ENCODE results near the gene SELENOI. TPM values are rescaled to one million over a fixed set of nuclear protein-coding genes. Genes with fewer than 3 reads are reported as not detected.

SELENOI gene
- total RNA-seq, 2 experiments from 2014 or later = 20.0 to 22.9 TPM

- intact Hi-C loops (cut with micrococcal nuclease) = no loop called here
- CTCF ChIA-PET = no interaction called here
Observed at GRCh38 chr2:26429779-26430578, 84.0 kb downstream of the SELENOI start.

DNA sequence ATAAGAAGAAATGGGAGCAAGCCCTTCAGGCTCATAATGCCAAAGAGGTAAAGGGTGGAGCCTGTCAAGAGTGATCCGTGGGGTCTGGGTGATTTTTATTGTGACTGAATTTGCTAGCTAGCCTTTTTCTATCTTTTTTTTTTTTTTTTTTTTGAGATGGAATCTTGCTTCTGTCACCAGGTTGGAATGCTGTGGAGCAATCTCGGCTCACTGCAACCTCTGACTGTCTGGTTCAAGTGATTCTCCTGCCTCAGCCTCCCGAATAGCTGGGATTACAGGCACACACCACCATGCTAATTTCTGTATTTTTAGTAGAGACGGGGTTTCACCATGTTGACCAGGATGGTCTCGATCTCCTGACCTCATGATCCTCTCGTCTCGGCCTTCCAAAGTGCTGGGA is 84.9 kb downstream of the SELENOI start:
- Mint-ChIP-seq H3K4me1 (ENCODE audit: low read depth) (no peaks in the 10 kb centered on the region), H3K9me3 (no peaks in the 10 kb centered on the region), H3K27ac (no peak overlapping the region), H3K36me3 (ENCODE audit: low read depth) (no peaks in the 10 kb centered on the region), H3K27me3 (ENCODE audit: low read depth) (peaks cover 3% of the 10 kb centered on the region), H3K4me3 (no peak overlapping the region)
- CTCF ChIA-PET = no interaction called here
- DNase-seq = no peak
- intact Hi-C loops (cut with micrococcal nuclease) = no loop called here

More at GRCh38 chr2:26429779-26430578, 84.0 kb downstream of the SELENOI start:
- no peak overlapping the region for H3K27ac Mint-ChIP-seq
- no peaks in the 10 kb centered on the region for H3K36me3 Mint-ChIP-seq (ENCODE audit: low read depth)
- no peaks in the 10 kb centered on the region for H3K4me1 Mint-ChIP-seq (ENCODE audit: low read depth)
- H3K9me3 Mint-ChIP-seq = no peaks in the 10 kb centered on the region
- no peak for DNase-seq
- H3K4me3 Mint-ChIP-seq = no peak overlapping the region
- H3K27me3 Mint-ChIP-seq (ENCODE audit: low read depth) = peaks cover 3% of the 10 kb centered on the region

DNA sequence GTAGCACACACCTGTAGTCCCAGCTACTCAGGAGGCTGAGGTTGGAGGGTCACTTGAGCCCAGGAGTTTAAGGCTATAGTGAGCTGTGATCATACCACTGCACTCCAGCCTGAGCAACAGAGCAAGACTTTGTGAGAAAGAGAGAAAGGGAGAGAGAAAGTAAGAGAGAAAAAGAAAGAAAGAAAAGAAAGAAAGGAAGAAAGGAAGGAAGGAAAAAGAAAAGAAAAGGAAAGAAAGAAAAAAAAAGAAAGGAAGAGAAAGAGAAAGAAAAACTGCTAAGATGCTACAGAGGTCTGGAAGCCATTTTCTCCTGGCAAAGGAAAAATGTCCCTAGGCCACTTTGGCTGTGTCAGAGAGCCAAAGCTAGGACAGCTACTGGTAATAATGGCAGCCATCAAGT is 86.4 kb downstream of the SELENOI start:
- CTCF ChIA-PET = interaction anchor here (1.2 kb wide), 1 partner anchor 11 kb away, joined by 3 read pairs; no protein-coding TSS in a partner anchor
- H3K27ac Mint-ChIP-seq = no peak overlapping the region
- no peaks in the 10 kb centered on the region for H3K9me3 Mint-ChIP-seq
- peaks cover 3% of the 10 kb centered on the region for H3K27me3 Mint-ChIP-seq (ENCODE audit: low read depth)
- no peaks in the 10 kb centered on the region for H3K36me3 Mint-ChIP-seq (ENCODE audit: low read depth)
- H3K4me1 Mint-ChIP-seq (ENCODE audit: low read depth) = no peaks in the 10 kb centered on the region
- no peak for DNase-seq
- no peak overlapping the region for H3K4me3 Mint-ChIP-seq
- intact Hi-C loops (cut with micrococcal nuclease) = no loop called here

- DNase-seq = no peak
- Mint-ChIP-seq H3K27ac (no peak overlapping the region), H3K9me3 (no peaks in the 10 kb centered on the region), H3K4me1 (ENCODE audit: low read depth) (no peaks in the 10 kb centered on the region), H3K4me3 (no peak overlapping the region), H3K27me3 (ENCODE audit: low read depth) (no peaks in the 10 kb centered on the region), H3K36me3 (ENCODE audit: low read depth) (no peaks in the 10 kb centered on the region)
- CTCF ChIA-PET = no interaction called here
- intact Hi-C loops (cut with micrococcal nuclease) = no loop called here
Observed at GRCh38 chr2:26432859-26433258, 86.9 kb downstream of the SELENOI start.

- intact Hi-C loops (cut with micrococcal nuclease) = no loop called here
- Mint-ChIP-seq H3K27ac (no peak overlapping the region), H3K27me3 (ENCODE audit: low read depth) (no peaks in the 10 kb centered on the region), H3K9me3 (no peaks in the 10 kb centered on the region), H3K4me3 (no peak overlapping the region), H3K4me1 (ENCODE audit: low read depth) (no peaks in the 10 kb centered on the region), H3K36me3 (ENCODE audit: low read depth) (no peaks in the 10 kb centered on the region)
- DNase-seq = no peak
- CTCF ChIA-PET = no interaction called here
Observed at GRCh38 chr2:26435106-26435505, 89.2 kb downstream of the SELENOI start.

DNA sequence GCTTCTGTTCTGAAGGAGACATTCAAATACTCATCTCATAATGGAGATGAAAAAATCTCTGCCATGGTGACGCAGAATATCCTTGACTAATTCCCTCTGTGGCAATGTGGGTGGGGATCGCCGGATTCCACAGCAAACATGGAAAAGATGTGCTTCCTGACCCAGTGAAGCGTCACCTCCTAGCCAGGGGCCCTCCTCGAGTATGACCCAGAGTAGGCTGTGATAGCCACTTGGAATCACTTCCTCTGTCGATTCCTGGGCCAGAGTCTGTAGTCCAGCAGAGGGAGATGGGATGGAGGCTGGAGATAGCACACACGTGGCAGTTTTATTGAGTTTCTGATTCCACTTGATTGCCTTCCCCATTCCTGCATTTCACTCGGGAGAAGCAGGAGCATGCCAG is 92.6 kb downstream of the SELENOI start:
- Mint-ChIP-seq H3K4me3 (no peak overlapping the region), H3K9me3 (no peaks in the 10 kb centered on the region), H3K27ac (no peak overlapping the region), H3K36me3 (ENCODE audit: low read depth) (no peaks in the 10 kb centered on the region), H3K4me1 (ENCODE audit: low read depth) (no peaks in the 10 kb centered on the region), H3K27me3 (ENCODE audit: low read depth) (no peaks in the 10 kb centered on the region)
- intact Hi-C loops (cut with micrococcal nuclease) = no loop called here
- no peak for DNase-seq
- CTCF ChIA-PET = no interaction called here

DNA sequence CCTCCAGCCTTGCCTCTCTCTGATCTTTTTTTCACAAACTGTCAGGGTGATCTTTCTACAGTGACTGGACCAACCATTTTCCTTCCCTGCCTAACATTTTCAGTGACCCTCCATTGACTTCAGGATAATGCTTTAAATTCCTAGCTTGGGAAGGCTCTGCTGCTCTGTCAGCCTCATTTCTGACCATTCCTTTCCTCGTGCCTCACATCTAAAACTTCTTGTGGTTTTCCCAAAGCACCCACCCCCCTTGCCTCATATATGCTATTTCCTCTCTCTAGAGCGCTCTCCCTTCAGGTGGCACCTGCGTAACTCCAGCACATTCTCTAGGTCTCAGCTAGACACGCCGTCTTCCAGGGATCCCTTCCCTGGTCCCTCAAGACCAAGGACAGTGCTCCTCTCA is 93.0 kb downstream of the SELENOI start:
- DNase-seq = no peak
- Mint-ChIP-seq H3K4me1 (ENCODE audit: low read depth) (no peaks in the 10 kb centered on the region), H3K36me3 (ENCODE audit: low read depth) (no peaks in the 10 kb centered on the region), H3K4me3 (no peak overlapping the region), H3K27me3 (ENCODE audit: low read depth) (no peaks in the 10 kb centered on the region), H3K9me3 (no peaks in the 10 kb centered on the region), H3K27ac (no peak overlapping the region)
- CTCF ChIA-PET = no interaction called here
- intact Hi-C loops (cut with micrococcal nuclease) = no loop called here

DNA sequence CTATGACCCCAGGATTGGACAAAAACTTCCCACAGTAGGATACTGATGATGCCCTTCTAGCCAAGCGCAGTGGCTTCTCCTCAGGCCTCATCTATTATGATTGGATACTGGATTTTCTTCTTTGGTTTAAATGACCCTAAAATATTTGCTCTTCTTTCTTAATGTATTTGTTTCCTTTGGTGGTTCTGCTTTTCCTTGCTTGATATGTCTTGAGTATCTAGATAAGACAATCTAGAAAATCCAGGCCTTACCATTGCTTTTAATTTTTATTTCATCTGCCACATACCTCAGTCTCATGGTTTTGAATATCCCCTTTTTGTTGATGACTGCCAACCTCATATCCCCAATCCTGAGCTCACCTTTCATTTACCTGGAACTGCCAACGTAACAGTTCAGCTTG is 96.4 kb downstream of the SELENOI start:
- no peaks in the 10 kb centered on the region for H3K27me3 Mint-ChIP-seq (ENCODE audit: low read depth)
- no peak for DNase-seq
- no peaks in the 10 kb centered on the region for H3K9me3 Mint-ChIP-seq
- no peaks in the 10 kb centered on the region for H3K36me3 Mint-ChIP-seq (ENCODE audit: low read depth)
- no peak overlapping the region for H3K27ac Mint-ChIP-seq
- CTCF ChIA-PET = interaction anchor here (1.0 kb wide), 1 partner anchor 10 kb away, joined by 3 read pairs; no protein-coding TSS in a partner anchor
- intact Hi-C loops (cut with micrococcal nuclease) = no loop called here
- H3K4me3 Mint-ChIP-seq = no peak overlapping the region
- H3K4me1 Mint-ChIP-seq (ENCODE audit: low read depth) = no peaks in the 10 kb centered on the region

DNA sequence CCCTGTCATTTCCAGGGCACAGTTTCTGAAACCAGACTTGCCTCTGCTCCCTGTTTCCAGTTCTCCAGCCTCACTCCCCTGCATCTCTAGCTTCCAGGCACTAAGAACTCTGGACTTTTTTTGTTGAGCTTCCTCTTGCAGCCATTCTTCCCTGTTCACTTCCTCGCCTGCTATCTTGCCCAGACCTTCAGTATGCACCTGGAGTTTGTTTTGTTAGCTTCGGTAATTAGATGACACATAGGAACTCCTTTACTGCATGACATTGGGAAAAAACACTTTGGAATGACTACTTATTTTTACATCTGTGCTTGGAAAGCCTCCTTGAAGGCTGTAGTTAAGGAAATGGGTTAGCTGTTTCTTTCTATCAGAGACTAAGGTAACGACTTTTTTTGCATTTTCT is 96.8 kb downstream of the SELENOI start:
- CTCF ChIA-PET = interaction anchor here (1.0 kb wide), 2 partner anchors 11 to 26 kb away, joined by 3 read pairs; no protein-coding TSS in a partner anchor
- H3K4me3 Mint-ChIP-seq = no peak overlapping the region

GRCh38 chr2:26444236-26444635 is 98.3 kb downstream of the SELENOI start:
- Mint-ChIP-seq H3K4me1 (ENCODE audit: low read depth) (no peaks in the 10 kb centered on the region), H3K27ac (no peak overlapping the region), H3K4me3 (no peak overlapping the region), H3K36me3 (ENCODE audit: low read depth) (no peaks in the 10 kb centered on the region), H3K9me3 (no peaks in the 10 kb centered on the region), H3K27me3 (ENCODE audit: low read depth) (no peaks in the 10 kb centered on the region)
- DNase-seq = no peak
- CTCF ChIA-PET = interaction anchor here (1.0 kb wide), 1 partner anchor 25 kb away, joined by 4 read pairs; no protein-coding TSS in a partner anchor
- intact Hi-C loops (cut with micrococcal nuclease) = no loop called here

More for the DNA sequence above, 96.8 kb downstream of the SELENOI start:
- Mint-ChIP-seq H3K27ac (no peak overlapping the region), H3K4me1 (ENCODE audit: low read depth) (no peaks in the 10 kb centered on the region), H3K36me3 (ENCODE audit: low read depth) (no peaks in the 10 kb centered on the region), H3K9me3 (no peaks in the 10 kb centered on the region), H3K27me3 (ENCODE audit: low read depth) (no peaks in the 10 kb centered on the region)
- DNase-seq = no peak
- intact Hi-C loops (cut with micrococcal nuclease) = no loop called here

Other genes starting within 250 kb of the SELENOI start
- gene GAREM2, start 173.1 kb upstream of the SELENOI start, total RNA-seq = 1 to 10 TPM; 1.1 to 1.3 TPM
- 100 to 1,000 TPM; 117 to 123 TPM for gene HADHA, start 101.5 kb upstream of the SELENOI start, total RNA-seq
- gene HADHB, start 101.2 kb upstream of the SELENOI start, total RNA-seq = 10 to 100 TPM; 65.1 to 67.6 TPM
- 1 to 10 TPM; 2.7 to 3.0 TPM for gene ADGRF3, start 646 bp downstream of the SELENOI start, total RNA-seq
- gene DRC1, start 55.8 kb downstream of the SELENOI start, total RNA-seq = not detected
- under 1 TPM; 0.45 to 0.52 TPM for gene OTOF, start 132.0 kb downstream of the SELENOI start, total RNA-seq